ENCODE measurements around the gene DHX36. TPM values are rescaled to one million over a fixed set of nuclear protein-coding genes. Genes with fewer than 3 reads are reported as not detected.

DHX36 gene
- total and polyA plus RNA-seq, 4 donors, result 10.6 to 33.6 (median 23.1) TPM

- no peaks in the 10 kb centered on the region for H3K9me3 ChIP-seq (ENCODE audit: control insufficient read depth in 4 of 4, low read length in 3 of 4)
- peaks cover 1 to 27% (median 20%) of the 10 kb centered on the region in 4 donors for H3K36me3 ChIP-seq (ENCODE audit: control insufficient read depth in 4 of 4, insufficient read depth in 3 of 4, low read depth in 1 of 4, low read length in 3 of 4)
- no peaks in the 10 kb centered on the region for H3K27me3 ChIP-seq (ENCODE audit: control insufficient read depth in 4 of 4, insufficient read depth in 4 of 4, low read length in 3 of 4)
- no peak overlapping the region for H3K4me3 ChIP-seq (ENCODE audit: low read depth in 1 of 3, low read length in 3 of 3)
- WGBS, result 97% methylated on average over 1 of the region's 1 CpG
- TF ChIP-seq HNF4A (conservative IDR thresholded peaks at IDR 0.05), result no peak
- TF ChIP-seq GABPA (IDR thresholded peaks at IDR 0.05 in 1 of 2, conservative IDR thresholded peaks at IDR 0.05 in 1 of 2), result no peak
- no peak for TF ChIP-seq REST (IDR thresholded peaks at IDR 0.05)
- no peak for TF ChIP-seq JUND (IDR thresholded peaks at IDR 0.05)
- no peak for TF ChIP-seq RXRA (IDR thresholded peaks at IDR 0.05)
- no peak for TF ChIP-seq ATF3 (IDR thresholded peaks at IDR 0.05)
- no peak for TF ChIP-seq HNF4G (IDR thresholded peaks at IDR 0.05)
- TF ChIP-seq TAF1 (conservative IDR thresholded peaks at IDR 0.05), result no peak
- no peak for TF ChIP-seq EGR1 (IDR thresholded peaks at IDR 0.05; ENCODE audit: low read depth in 2 of 2)
- TF ChIP-seq CTCF (IDR thresholded peaks at IDR 0.05; ENCODE audit: low read depth, low read length, missing input control), result no peak
- TF ChIP-seq NR2F2 (IDR thresholded peaks at IDR 0.05), result no peak
- TF ChIP-seq FOXA2 (IDR thresholded peaks at IDR 0.05), result no peak
- TF ChIP-seq FOXA1 (IDR thresholded peaks at IDR 0.05), result no peak
- TF ChIP-seq YY1 (IDR thresholded peaks at IDR 0.05), result no peak
- no peak for TF ChIP-seq RAD21 (IDR thresholded peaks at IDR 0.05)
- TF ChIP-seq MAX (IDR thresholded peaks at IDR 0.05), result no peak
- no peak for TF ChIP-seq ZBTB33 (IDR thresholded peaks at IDR 0.05)
- no peak for TF ChIP-seq SP1 (IDR thresholded peaks at IDR 0.05)
- no peak for DNase-seq (ENCODE audit: low spot score)
- no peak overlapping the region for H3K27ac ChIP-seq (ENCODE audit: low read depth in 1 of 2, low read length in 2 of 2)
- no peak overlapping the region for H3K9ac ChIP-seq (ENCODE audit: low read depth in 1 of 2, low read length in 2 of 2)
- H3K4me1 ChIP-seq (ENCODE audit: control insufficient read depth in 4 of 4, insufficient read depth in 4 of 4, low read length in 3 of 4), result peaks cover 0 to 4% (median under 1%) of the 10 kb centered on the region in 4 donors
These were observed 10.1 kb downstream of the DHX36 start for GRCh38 chr3:154314152-154314551.

Data from liver (tissue), 9 donors.